Muscle of back (tissue), 11 donors: ENCODE data around the gene SEC22C. TPM values are rescaled to one million over a fixed set of nuclear protein-coding genes. Genes with fewer than 3 reads are reported as not detected.

Source experiments
- DNase-seq, 3 donors: peaks; one replicate each; pipeline versions ENCODE4 v3.0.0 to v3.0.0-alpha.2; 2013
- polyA plus RNA-seq, 10 donors: library from polyadenylated mRNA; unstranded; fragments of 120-200 nt; gene quantifications; one replicate each; pipeline ENCODE4 v1.2.1, GENCODE V29; 2013; ENCODE audit not compliant: insufficient read length in 10 of 10

SEC22C gene
- polyA plus RNA-seq, 10 donors, result 18.4 to 27.8 (median 24.4) TPM

DNA sequence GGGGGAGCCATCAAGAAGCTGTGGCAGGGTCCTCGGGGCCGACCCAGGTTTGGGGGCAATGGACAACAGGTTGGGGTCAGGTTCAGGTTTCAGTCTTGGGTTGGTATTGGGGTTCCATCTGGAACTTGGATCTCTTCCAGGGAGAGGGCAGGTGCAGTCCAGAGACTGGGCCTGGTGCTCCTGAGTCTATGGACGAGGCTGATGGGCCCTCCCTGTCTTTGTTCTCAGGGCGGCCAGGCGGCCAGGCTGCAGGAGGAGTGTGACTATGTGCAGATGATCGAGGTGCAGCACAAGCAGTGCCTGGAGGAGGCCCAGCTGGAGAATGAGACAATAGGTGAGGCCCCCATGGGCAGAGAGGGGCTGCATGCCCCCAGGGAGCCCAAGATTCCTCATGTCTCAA, 68.2 kb downstream of the SEC22C start:
- DNase-seq, result no peak

DNA sequence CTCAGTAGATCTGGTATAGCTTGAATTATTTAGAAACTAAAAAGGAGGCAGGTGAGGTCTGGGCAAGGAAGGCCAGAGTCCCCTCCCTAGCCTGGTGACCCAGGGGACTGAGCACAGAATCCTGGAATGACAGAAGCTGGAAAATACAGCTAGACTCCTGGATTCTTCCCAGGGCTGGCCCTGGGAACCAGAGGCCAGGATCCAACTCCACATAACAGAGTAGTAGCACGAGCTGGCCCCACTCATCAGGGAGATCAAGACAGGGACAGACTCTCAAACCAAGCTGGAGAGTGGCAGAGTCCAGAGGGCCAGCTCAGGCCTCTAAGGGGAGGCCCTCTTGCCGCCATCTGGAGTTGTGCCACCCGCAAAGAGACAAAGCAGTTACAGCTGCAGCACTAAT, 68.6 kb downstream of the SEC22C start:
- no peak for DNase-seq

DNA sequence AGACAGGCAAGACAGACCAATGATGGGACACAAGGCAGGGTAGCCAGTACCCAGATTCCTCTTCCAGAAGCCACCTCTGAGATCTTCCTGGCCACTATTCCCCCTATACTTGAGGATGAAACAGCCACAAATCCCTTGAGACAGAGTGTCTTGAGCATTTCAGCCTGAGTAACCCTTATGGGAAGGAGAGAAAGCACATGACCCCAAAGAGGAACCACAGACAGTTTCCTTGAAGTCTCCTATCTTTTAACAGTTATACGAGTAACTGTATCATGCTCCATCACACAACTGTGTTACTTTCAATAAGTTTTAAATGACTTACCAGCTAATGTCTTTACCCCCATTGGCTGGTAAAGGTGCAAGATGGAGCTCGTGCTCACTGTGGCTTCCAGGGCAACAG, 70.0 kb downstream of the SEC22C start:
- DNase-seq, result no peak

DNA sequence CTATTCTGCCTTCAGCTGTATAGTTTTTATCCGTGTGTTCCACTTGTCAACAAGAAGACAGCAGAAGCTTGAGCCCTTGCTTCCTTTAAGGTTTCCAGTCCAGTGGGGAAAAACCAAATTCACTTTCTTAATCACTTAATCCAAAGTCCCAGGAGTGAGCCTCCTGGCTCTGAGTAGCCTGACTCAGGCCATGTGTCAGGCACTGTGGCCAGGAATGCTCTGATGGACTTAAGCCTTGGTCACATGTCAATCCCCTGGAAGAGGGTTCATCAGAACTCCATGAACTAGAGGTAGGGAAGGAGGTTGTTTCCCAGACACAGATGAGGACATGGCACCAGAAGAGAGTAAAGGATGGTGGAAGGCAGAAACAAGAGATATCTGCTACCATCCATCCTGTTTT, 70.6 kb downstream of the SEC22C start:
- DNase-seq, result no peak

DNA sequence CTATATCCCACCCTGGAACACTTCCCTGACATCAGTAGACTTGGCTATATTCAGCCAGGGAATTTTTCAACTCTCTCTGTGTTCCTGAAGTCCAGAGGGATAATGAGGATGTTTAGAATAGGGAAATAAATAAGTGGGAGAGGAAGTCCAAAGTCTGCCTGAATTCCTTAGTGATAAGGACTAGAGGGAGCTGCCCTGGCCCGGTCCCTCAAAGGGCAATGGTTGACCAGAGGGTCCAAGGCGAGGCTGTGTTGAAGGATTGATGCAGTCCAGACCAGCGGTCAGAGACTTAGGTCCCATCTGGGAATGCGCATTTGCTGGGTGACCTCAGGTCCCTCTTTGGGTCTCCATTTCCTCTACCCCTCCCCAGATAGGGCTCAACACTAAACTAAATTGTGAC, 71.4 kb downstream of the SEC22C start:
- DNase-seq, result no peak

DNA sequence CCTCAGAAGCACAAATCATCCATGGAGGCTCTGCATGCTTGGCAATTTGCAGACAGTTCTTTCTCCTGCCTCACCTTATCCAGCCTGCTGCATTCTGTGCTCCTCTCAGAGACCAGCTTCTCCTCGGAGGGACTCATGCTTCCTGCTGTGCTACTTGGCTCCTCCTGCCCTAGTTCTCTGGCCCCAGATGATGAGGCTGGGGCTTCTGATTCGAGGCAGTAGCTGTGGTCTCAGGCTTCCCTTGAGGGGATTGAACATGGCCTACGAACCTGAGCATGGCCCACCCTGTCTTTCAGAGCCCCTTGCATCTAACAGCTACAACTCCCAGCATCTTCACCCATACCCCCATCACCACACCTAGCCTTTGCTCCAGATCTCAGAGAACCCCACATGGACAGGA, 72.7 kb downstream of the SEC22C start:
- no peak for DNase-seq

DNA sequence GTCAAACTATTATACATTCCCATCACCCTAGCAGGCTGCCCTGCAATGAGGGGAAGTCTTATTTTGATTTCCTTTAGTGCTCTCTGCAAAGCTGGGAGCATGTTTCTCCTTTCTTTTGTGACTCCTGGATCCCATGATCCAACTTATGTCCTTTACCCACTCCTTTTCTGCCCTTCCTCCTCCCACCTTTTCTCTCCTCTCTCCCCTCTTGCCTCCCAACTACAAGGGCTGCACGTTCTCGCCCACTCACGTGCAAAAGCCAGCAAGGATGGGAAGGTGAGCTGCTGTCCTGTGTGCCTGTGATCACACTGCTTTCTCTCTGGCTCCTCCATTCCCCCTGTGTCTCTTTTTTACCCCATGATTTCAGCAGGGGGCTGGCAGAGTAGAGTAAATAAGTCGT, 73.2 kb downstream of the SEC22C start:
- DNase-seq, result no peak

DNA sequence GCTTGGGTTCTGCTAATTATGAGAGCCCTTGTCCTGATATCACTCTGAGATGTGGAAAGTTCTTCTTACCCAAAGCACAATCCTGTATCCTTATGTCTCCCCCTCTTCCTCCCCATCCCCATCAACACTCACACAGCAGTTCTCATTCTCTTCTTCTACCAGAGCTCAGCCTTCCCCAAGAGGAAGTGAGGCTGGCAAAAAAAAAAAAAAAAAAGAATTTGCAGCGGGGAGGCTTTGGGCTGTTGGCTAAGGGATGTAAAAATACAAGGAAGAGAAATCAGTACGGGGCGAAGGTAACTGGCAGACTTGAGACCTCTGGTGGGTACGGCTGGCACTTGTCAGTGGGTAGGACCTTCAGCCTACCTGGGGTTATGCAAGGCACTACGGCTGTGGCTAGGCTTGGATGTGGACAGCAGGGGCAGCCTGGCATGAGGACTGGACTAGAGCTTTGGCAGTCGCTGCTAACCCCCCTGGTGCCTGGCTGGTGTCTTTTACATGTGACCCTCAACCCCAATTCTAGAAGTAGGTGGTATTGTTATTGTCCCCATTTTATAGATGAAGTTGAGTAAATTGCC, 73.9 kb downstream of the SEC22C start:
- no peak for DNase-seq

DNA sequence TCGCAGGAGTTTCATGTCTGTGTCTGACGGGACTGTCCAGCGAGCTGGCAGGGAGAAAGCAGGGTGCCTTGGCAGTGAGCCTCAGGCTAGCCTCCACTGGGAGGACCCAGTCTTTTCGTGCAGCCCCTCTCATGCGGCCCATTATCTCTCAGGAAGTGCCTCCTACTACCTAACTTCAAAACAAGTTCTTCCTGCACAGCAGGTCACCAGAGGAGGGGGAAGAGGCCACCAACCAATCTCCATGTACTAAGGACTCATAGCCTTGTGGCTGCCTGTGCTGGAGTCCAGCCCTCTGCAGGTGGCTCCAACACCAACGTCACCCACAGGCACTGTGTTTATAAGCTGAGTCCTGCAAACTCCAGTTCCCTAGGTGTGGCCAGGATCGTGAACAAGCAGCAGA, 74.5 kb downstream of the SEC22C start:
- no peak for DNase-seq

DNA sequence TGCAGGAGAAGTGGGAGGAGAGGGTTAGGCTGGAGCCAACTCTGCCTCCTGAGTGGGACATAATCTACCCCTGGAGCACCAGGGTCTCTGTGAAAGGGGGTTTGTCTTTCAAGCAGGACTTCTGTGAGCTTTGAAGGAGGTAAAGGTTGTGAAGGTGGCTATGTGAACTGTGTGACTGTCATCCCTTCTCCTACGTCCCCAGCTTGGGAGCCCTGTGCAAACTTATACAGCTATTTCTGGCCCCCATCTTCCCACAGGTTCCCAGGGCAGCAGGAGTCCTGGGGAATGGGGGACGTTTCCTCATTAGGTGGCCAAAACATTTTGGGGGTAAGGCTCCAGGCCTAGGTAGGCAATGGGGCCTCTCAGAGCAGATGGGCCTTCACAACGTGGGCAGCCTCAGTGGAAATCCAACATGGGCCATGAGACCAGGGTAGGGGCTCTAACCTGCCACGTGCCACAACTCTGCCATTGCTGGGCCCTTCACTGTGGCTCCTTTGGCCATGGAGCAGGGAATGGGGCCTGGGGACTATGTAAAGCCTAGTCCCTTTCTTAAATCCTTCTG, 75.8 kb downstream of the SEC22C start:
- no peak for DNase-seq

DNA sequence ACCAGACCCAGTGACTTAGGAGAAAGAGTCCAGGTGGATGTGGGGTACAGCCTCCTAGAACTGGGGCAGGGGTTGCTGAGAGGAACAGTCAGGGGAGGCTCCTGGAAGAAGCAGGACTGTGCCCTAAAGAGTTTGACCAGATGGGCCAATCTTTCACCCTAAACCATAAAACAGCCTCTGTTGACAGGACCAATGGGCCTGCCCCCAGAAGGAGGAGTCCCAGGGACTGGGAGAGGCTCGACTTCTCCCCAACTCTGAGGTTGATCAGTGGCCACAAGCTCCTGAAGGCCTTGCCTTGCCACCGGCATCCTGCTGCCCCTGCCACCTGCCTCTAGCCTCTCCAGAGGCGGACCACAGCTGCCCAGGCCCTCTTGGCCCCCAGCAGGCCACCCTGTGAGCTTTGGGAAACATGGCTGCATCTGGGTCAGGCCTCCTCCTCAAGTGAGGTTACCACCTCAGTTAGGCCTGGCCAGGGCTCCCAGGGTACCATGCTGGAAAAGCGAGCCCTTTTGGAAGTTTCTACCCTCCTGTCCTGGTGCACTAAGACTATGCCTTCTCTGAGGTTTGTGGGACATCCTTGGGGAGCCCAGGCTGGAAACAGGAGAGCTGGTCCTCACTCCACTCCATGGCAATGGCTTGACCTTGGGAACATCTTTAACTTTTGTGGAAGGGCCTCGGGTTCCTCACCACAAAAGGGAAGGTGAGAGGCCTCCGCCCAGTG, 76.5 kb downstream of the SEC22C start:
- no peak for DNase-seq

DNA sequence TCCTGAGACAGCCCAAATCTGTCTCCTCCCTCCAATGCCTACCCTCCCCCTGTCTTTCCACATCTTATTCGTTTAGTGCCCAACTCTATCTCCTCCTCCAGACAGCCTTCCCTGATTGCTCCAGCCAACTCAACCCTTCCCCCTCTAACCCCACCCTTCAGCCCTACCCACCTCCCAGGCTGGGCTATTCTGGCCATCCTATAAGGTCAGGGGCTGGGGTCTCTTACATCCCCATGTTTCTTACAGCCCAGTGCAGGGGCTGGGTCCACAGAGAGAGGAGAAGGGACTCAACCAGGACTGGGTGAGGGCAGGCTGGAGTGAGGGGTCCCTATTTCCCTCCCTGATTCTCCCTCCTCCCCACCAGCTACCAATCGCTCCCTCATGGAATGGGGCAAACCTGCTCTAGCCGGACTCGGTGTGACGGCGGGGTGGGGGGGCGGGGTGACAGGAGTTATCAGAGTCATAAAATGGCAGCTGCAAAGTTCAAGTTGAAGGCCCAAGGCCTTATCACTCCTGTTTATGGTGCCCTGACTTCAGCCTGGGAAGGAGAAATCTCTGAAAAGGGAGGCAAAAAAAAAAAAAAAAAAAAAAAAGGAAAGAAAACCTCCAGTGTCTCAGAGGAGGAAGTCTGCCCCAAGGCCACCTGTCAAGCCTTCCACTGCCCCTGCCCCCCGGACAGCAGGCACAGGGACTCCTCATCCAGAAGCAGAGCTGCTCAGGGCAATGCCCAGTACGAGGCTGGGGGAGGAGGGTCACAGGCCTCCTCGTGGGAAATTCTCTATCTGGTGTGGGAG, 77.2 kb downstream of the SEC22C start:
- DNase-seq, result no peak

DNA sequence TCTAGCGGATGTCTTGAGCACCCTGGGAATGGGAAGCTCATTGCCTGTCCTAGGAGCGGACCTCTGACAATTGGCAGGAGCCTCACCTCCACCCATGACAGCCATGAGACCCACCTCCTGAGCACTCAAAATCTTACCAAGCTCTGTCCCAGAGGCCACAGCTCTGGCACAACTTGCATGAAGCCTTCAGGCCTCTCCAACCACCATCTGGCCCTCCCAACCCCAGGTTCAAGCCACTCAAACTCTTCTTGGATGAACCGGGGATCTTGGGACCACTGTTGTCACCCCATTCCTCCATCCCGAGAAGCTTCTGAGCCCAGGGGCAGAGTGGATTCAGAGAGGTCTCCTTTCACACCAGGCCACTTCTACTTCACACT, 77.8 kb downstream of the SEC22C start:
- no peak for DNase-seq

DNA sequence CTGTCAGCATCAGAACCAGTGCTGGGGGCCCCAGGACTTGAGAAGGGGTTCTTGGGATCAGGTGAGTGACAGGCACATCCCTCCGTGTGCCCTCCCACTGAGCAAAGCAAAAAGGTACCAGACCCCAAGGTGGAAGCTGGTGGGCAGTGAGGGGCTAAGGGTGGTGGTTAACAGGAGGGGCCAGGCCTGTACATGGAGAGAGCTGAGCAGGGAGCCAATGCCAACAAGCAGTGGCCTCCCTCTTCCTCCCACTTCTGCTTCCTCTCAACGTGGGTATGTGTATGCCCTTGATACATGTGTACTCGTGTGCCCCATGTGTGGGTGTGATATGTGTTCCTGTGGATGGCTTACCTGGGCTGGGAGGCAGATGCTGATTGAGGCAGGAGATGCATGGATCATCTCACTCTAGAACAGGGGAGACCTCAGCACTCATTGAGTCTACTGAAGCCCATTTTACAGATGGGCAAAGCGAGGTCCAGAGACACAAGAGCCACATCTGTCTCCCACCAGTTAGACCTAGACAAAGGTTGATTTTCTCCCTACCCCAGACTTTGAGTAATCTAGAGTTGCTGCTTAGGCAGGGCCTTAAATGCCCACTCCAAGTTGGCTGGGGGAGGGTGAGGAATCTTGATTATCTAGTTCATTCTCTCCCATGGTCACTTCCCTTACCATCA, 78.4 kb downstream of the SEC22C start:
- DNase-seq, result no peak

DNA sequence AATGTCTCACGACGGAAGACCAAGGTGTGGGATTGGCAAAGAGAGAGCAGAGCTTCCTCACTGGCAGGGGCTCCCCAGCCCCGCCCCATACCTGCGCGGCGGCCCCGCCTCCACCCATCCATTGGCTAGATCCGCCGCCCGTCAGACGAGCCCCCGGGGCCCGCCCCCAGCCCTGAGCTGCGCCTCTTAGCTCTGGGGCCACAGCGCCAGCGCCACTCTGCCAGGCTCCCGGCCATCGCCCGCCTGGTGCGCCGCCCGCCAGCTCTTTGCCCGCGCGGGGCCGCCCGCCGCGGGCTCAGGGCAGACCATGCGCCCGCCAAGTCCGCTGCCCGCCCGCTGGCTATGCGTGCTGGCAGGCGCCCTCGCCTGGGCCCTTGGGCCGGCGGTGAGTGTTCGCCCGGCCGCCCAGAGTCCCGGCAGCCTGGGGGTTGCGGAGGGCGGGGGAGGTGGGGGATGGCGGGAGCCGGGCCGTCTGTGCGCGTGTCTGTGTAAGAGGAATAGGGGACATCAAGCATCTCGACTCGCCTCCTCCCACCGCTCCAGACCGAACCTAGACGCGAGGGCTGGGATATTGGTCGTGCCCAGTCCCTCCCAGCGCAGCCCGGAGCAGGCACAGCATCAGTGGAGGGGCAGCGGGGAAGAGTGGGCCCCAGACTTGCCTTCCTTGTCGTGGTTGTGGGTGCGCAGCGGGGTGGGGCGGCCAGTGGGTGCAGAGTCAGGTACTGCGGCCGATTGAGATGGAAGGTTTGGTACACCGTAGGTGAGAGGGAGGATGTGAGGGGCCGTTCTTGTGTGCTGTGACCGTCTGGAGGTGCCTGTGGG, 79.1 kb downstream of the SEC22C start, which contains the start of gene VIPR1:
Gene VIPR1 (plus strand): TSS at position 215 of the 822 bp plus-strand sequence. CDS start 93 bp downstream, at position 308.
- peak in 1 of 3 donors; percentile 33 for DNase-seq

DNA sequence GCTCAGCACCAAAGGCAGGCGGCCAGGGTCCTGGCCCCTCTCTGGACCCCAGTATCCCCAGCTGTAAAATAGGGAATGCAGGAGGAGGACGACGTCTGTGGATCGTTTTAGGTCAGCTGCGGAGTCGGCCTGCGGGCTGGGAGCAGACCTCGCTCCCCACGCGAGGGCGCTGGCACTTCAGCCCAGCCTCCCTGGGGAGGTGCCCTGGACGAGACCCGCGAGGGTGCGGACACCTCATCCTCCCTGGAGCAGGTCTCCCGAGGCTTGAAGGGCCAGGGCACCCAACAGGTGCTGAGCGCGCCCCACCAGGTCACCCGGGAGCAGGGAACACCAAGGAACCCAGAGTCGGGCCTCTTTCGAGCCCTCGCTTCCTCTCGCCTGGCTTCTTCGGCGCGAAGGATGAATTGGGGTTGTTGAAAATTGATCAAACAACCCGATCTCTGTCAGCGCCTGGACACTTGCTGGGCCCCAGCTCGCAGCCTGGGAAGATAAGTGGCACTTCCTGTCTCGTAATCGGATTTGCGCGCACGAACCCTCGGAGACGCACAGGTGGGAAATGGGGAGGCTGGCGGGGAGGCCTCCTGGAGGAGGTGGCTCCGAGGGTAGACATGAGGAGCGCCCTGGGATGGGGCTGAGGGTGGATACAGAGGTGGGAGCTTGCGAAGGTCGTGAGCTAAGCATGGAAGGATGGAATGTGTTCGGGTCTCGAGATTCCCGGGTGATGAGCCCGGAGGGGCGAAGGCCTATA, 79.9 kb downstream of the SEC22C start:
- peak in 2 of 3 donors; percentile 29 to 49 for DNase-seq

DNA sequence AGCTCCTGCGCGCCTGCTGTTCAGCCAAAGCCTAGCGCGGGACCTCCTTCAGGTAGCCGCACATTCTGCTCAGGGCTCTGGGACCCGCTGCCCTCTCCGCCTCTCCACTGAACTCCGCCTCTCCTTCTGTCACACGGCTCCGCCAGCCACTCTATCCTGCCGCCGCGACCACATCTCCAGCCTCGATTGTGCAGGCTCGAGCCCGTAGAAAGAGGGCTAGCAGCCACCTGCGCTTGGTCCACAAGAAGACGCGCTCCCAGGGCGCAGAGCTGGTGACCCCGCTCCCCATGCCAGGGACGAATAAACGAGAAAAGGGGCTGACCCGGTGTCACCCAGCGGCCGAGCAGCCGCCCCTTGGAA, 80.5 kb downstream of the SEC22C start:
- no peak for DNase-seq

DNA sequence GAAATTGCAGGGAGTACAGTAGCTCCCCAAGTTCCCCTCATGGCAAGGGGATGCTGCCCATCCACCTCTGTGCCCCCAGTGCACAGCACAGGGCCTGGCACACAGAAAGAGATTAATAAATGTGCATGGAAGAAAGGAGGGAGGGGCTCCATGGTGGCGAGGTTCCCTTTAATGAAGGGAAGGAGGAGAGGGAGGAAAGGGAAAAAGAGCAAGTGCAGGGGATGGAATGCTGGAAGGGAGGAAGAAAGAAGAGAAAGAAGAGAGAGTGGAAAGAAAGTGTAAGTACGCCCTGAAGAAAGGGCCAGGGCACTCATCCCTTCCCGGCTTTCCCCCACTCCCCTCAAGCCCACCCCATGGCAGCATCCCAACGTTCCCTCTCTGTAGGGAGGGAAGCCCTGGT, 80.9 kb downstream of the SEC22C start:
- no peak for DNase-seq

DNA sequence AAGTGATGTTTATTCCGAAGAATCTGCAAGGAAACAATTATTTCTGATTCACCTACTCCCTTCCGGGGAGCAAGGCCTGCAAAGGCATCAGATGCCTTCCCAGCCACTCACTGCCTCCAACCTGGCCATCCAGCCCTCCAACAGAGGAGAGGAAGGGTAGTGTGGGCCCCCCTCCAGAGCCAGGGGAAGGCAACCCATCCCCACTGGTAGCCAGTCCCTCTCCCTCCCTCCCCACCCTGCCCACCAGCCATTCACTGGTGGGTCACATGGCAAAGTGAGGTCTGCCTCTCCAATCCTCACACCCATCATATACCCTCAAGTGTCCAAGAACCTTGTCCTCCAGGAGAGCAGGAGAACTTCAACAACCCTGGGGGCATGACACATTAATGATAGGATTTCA, 81.7 kb downstream of the SEC22C start:
- no peak for DNase-seq

DNA sequence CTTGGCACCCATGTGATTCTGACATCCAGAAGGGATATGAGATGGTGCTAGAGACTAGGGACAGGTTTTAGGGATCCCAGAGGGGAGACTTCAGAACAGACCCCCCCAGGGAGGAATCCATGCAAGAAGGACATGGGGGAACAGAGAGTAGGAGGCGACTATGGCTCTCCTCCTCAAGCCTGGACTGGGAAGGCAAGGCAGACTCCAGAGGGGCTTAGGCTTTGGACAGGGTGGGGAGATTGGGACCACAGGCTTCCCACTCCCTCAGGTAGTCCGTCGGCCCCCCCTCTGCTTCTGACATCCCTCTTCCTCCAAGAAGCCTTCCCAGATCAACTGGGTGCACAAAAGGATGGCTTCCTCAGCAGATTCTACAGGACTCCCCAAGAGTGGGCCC, 82.3 kb downstream of the SEC22C start:
- DNase-seq, result no peak
